HCT116 (cell line): Measurements from ENCODE around the gene ROGDI. TPM values are rescaled to one million over a fixed set of nuclear protein-coding genes. Genes with fewer than 3 reads are reported as not detected.

ENCODE experiments used
- ATAC-seq: fragments of 200-7000 bp; cut with Tn5 transposase; 2 replicates; pipeline ENCODE4 v1.9.1; 2020; ENCODE audit warnings: mild to moderate bottlenecking, moderate library complexity
- BruUV-seq: library from RNA; stranded (reverse); fragments of 400-500 nt; replicated peaks from 2 replicates; lab custom pipeline; 2021; lab: Mats Ljungman, UMichigan
- CTCF ChIA-PET: fragments of 300-600 bp; sonication (Branson Sonifier 250); formaldehyde crosslinking; loops from one replicate; lab custom pipeline; 2021; ENCODE audit warnings: antibody characterized with exemption; lab: Charles Lee
- POLR2A ChIA-PET: fragments of 300-600, 350-600 bp; sonication (Branson Sonifier 250); formaldehyde crosslinking; loops from one replicate; lab custom pipeline; 2021; ENCODE audit warnings: antibody characterized with exemption; lab: Charles Lee
- RAD21 ChIA-PET, 2 experiments: fragments of 300-600 bp; sonication (Branson Sonifier 250); formaldehyde crosslinking; loops; one replicate each; lab custom pipeline; 2023; ENCODE audit warnings: low total read pairs in 2 of 2; ENCODE audit not compliant: uncharacterized antibody in 2 of 2, unreplicated experiment in 2 of 2, low non-redundant PET in 1 of 2; lab: Charles Lee
- DNase-seq: peaks from one replicate; pipeline ENCODE4 v3.0.0-alpha.2; 2010; ENCODE audit warnings: low read depth, low spot score
- H2AFZ ChIP-seq: fragments of 200-600 bp; shearing (Covaris generic), sonication (generic); 2 replicates; pipeline ENCODE4 v1.6.1; 2017; ENCODE audit warnings: low read depth, mixed run types, mixed read lengths, antibody characterized with exemption, low read length; ENCODE audit not compliant: poor library complexity, severe bottlenecking
- H3K27ac ChIP-seq: 2 replicates; pipeline ENCODE4 v1.5.1; 2012; ENCODE audit warnings: low read depth, low read length
- H3K27me3 ChIP-seq: fragments of 200-600 bp; sonication (generic); 2 replicates; pipeline ENCODE4 v1.6.1; 2016; ENCODE audit warnings: mixed run types, low read length, mixed read lengths; ENCODE audit not compliant: insufficient read depth
- H3K36me3 ChIP-seq, 2 experiments: fragments of 200-500 bp in 1 of 2; fragments of 200-600 bp in 1 of 2; sonication (Bioruptor generic) in 1 of 2; sonication (generic) in 1 of 2; 2 replicates each; pipeline versions ENCODE4 v1.5.1 to v1.6.1; 2014 to 2016; ENCODE audit warnings: low read length in 2 of 2, inconsistent platforms in 1 of 2, mixed read lengths in 1 of 2, mixed run types in 1 of 2; ENCODE audit not compliant: insufficient read depth in 2 of 2, control insufficient read depth in 1 of 2
- H3K4me1 ChIP-seq, 2 experiments: fragments of 200-600 bp in 1 of 2; sonication (generic) in 1 of 2; 2 replicates each; pipeline versions ENCODE4 v1.5.1 to v1.6.1; 2012 to 2017; ENCODE audit warnings: low read length in 2 of 2, inconsistent platforms in 1 of 2, mild to moderate bottlenecking in 1 of 2, mixed read lengths in 1 of 2, mixed run types in 1 of 2, moderate library complexity in 1 of 2; ENCODE audit not compliant: insufficient read depth in 2 of 2, control insufficient read depth in 1 of 2
- H3K4me2 ChIP-seq: fragments of 200-600 bp; sonication (generic); 2 replicates; pipeline ENCODE4 v1.6.1; 2017; ENCODE audit warnings: mixed run types, low read length, mixed read lengths
- H3K4me3 ChIP-seq, 2 experiments: fragments of 200-600 bp in 1 of 2; sonication (generic) in 1 of 2; replicated peaks in 1 of 2; 2 replicates each; pipeline ENCODE4 v1.5.1; 2011 to 2016; ENCODE audit warnings: low read length in 2 of 2, control low read depth in 1 of 2, low read depth in 1 of 2, mild to moderate bottlenecking in 1 of 2, mixed read lengths in 1 of 2, mixed run types in 1 of 2
- H3K79me2 ChIP-seq: fragments of 200-600 bp; sonication (generic); 2 replicates; pipeline ENCODE4 v1.6.1; 2017; ENCODE audit warnings: mild to moderate bottlenecking, mixed run types, low read length, moderate library complexity, mixed read lengths; ENCODE audit not compliant: insufficient read depth
- H3K9ac ChIP-seq: fragments of 200-600 bp; sonication (generic); 2 replicates; pipeline ENCODE4 v1.6.1; 2016; ENCODE audit warnings: low read length, mixed read lengths
- H3K9me2 ChIP-seq: fragments of 200-600 bp; sonication (generic), shearing (Covaris generic); 2 replicates; pipeline ENCODE4 v1.6.1; 2017; ENCODE audit warnings: mixed run types, mild to moderate bottlenecking, moderate library complexity; ENCODE audit not compliant: insufficient read depth
- H3K9me3 ChIP-seq, 2 experiments: fragments of 200-500 bp in 1 of 2; fragments of 200-600 bp in 1 of 2; sonication (Bioruptor generic) in 1 of 2; sonication (generic) in 1 of 2; 2 replicates each; pipeline ENCODE4 v1.6.1; 2014 to 2017; ENCODE audit warnings: low read length in 2 of 2, mixed read lengths in 2 of 2, inconsistent platforms in 1 of 2, low read depth in 1 of 2, mild to moderate bottlenecking in 1 of 2, mixed run types in 1 of 2, moderate library complexity in 1 of 2; ENCODE audit not compliant: control insufficient read depth in 1 of 2, insufficient read depth in 1 of 2
- H4K20me1 ChIP-seq: fragments of 200-600 bp; sonication (generic), shearing (Covaris generic); 2 replicates; pipeline ENCODE4 v1.6.1; 2017; ENCODE audit warnings: mixed run types, mild to moderate bottlenecking, moderate library complexity; ENCODE audit not compliant: insufficient read depth
- CBX3 ChIP-seq: IDR thresholded peaks from 2 replicates; pipeline ENCODE4 v1.6.1; 2012; ENCODE audit warnings: low read depth
- CTCF ChIP-seq, 3 experiments: fragments of 200-600 bp in 1 of 3; sonication (generic) in 1 of 3; IDR thresholded peaks in 2 of 3; conservative IDR thresholded peaks in 1 of 3; 2 replicates each; pipeline ENCODE4 v1.5.1; 2012 to 2017; ENCODE audit warnings: low read depth in 2 of 3, low read length in 2 of 3, antibody characterized with exemption in 1 of 3, borderline replicate concordance in 1 of 3, control low read depth in 1 of 3, mild to moderate bottlenecking in 1 of 3, mixed read lengths in 1 of 3, mixed run types in 1 of 3, moderate library complexity in 1 of 3; ENCODE audit not compliant: insufficient read depth in 1 of 3
- ELF1 ChIP-seq: IDR thresholded peaks from 2 replicates; pipeline ENCODE4 v1.6.1; 2012; ENCODE audit warnings: low read depth, borderline replicate concordance
- EZH2 ChIP-seq: fragments of 200-600 bp; sonication (generic); IDR thresholded peaks from 2 replicates; pipeline ENCODE4 v1.6.1; 2017; ENCODE audit warnings: antibody characterized with exemption, mixed run types
- EZH2phosphoT487 ChIP-seq: fragments of 200-600 bp; IDR thresholded peaks from 2 replicates; pipeline ENCODE4 v1.6.1; 2018; ENCODE audit warnings: antibody characterized with exemption, borderline replicate concordance
- FOSL1 ChIP-seq: IDR thresholded peaks from 2 replicates; pipeline ENCODE4 v1.6.1; 2012; ENCODE audit warnings: low read depth
- MAX ChIP-seq: IDR thresholded peaks from 2 replicates; pipeline ENCODE4 v1.6.1; 2012
- POLR2A ChIP-seq: IDR thresholded peaks from 2 replicates; pipeline ENCODE4 v1.7.0; 2011; ENCODE audit warnings: borderline replicate concordance; ENCODE audit not compliant: insufficient read depth, insufficient read length; ENCODE audit errors: extremely low read depth
- POLR2AphosphoS5 ChIP-seq: IDR thresholded peaks from 2 replicates; pipeline ENCODE4 v1.6.1; 2011; ENCODE audit warnings: mild to moderate bottlenecking, low read depth, low read length, moderate library complexity
- REST ChIP-seq: IDR thresholded peaks from 2 replicates; pipeline ENCODE4 v1.6.1; 2012; ENCODE audit warnings: low read depth
- SIN3A ChIP-seq: IDR thresholded peaks from 2 replicates; pipeline ENCODE4 v1.6.1; 2012; ENCODE audit warnings: low read depth
- SP1 ChIP-seq: IDR thresholded peaks from 2 replicates; pipeline ENCODE4 v1.6.1; 2012; ENCODE audit warnings: low read depth
- SRF ChIP-seq: IDR thresholded peaks from 2 replicates; pipeline ENCODE4 v1.6.1; 2012; ENCODE audit warnings: low read depth
- TCF7L2 ChIP-seq: IDR thresholded peaks from 2 replicates; pipeline ENCODE4 v1.7.0; 2011; ENCODE audit warnings: borderline replicate concordance, inconsistent platforms; ENCODE audit not compliant: insufficient read depth, insufficient read length; ENCODE audit errors: extremely low read depth
- ZFX ChIP-seq: fragments of 450-650 bp; IDR thresholded peaks from 2 replicates; pipeline ENCODE4 v1.6.1; 2017
- ZNF274 ChIP-seq: fragments of 200-500 bp; sonication (Bioruptor generic); IDR thresholded peaks from 2 replicates; pipeline ENCODE4 v1.6.1; 2014; ENCODE audit warnings: mild to moderate bottlenecking, low read depth, low read length, inconsistent platforms
- intact Hi-C: fragments of 100-400 bp; cut with micrococcal nuclease; formaldehyde crosslinking; loops from 2 replicates; pipeline ENCODE4 v1.10.0; 2022
- total RNA-seq: library from RNA; stranded (reverse); gene quantifications from one replicate; pipeline ENCODE4 v1.2.1, GENCODE V29; 2021; ENCODE audit not compliant: unreplicated experiment

The ROGDI gene
- total RNA-seq, 1 experiment from 2014 or later = 20.1 TPM

GRCh38 chr16:4825196-4825595, 22.8 kb upstream of the ROGDI start:
- Histone ChIP-seq H3K9me3 (no peaks in the 10 kb centered on the region), H3K9me2 (no peaks in the 10 kb centered on the region)
- TF ChIP-seq SIN3A = no peak
- TF ChIP-seq FOSL1 = no peak
- no peak for TF ChIP-seq ELF1
- TF ChIP-seq REST = no peak
- TF ChIP-seq POLR2A = no peak
- no peak for TF ChIP-seq SRF
- TF ChIP-seq, all 23 proteins: peak for 0
- Histone ChIP-seq H3K9ac (no peak overlapping the region), H3K27ac (no peak overlapping the region), H3K4me1 (no peaks in the 10 kb centered on the region), H2AFZ (no peak overlapping the region), H3K36me3 (peaks cover 56 to 64% of the 10 kb centered on the region in 2 experiments), H3K79me2 (peaks cover 7% of the 10 kb centered on the region; the same call in 1 of the 2 replicates), H3K4me2 (no peak overlapping the region), H3K4me3 (no peak overlapping the region), H4K20me1 (no peaks in the 10 kb centered on the region), H3K27me3 (no peaks in the 10 kb centered on the region)
- intact Hi-C loops = no loop called here
- no peak for ATAC-seq
- no peak for DNase-seq
- CTCF ChIA-PET = no interaction called here
- POLR2A ChIA-PET = no interaction called here
- BruUV-seq = no TSS peak
- RAD21 ChIA-PET = no interaction called here

- ATAC-seq (no peak), DNase-seq (no peak)
- Histone ChIP-seq H4K20me1 (no peaks in the 10 kb centered on the region), H3K27me3 (no peaks in the 10 kb centered on the region), H3K36me3 (peaks cover 48 to 56% of the 10 kb centered on the region in 2 experiments), H3K4me1 (no peaks in the 10 kb centered on the region), H3K4me2 (no peak overlapping the region), H3K79me2 (no peaks in the 10 kb centered on the region), H3K9ac (no peak overlapping the region), H3K4me3 (no peak overlapping the region), H3K9me2 (no peaks in the 10 kb centered on the region), H3K27ac (no peak overlapping the region), H3K9me3 (no peaks in the 10 kb centered on the region), H2AFZ (no peak overlapping the region)
- no TSS peak for BruUV-seq
- ChIA-PET RAD21 (no interaction called here), POLR2A (no interaction called here), CTCF (no interaction called here)
- intact Hi-C loops = no loop called here
- TF ChIP-seq MAX (no peak), EZH2 (no peak), POLR2AphosphoS5 (no peak), ZNF274 (no peak), TCF7L2 (no peak), EZH2phosphoT487 (no peak), ZFX (no peak), ELF1 (no peak), SP1 (no peak), POLR2A (no peak), CBX3 (no peak), CTCF (IDR thresholded peaks at IDR 0.05 in 2 of 3, conservative IDR thresholded peaks at IDR 0.05 in 1 of 3; ENCODE audit: borderline replicate concordance in 1 of 3, insufficient read depth in 1 of 3, low read depth in 2 of 3, low read length in 2 of 3) (no peak), FOSL1 (no peak), SRF (no peak)
Observed at GRCh38 chr16:4820652-4821051, 18.2 kb upstream of the ROGDI start.
